Keratinocyte (primary cell): ENCODE results near the gene ANKRD62.

ENCODE experiments used
- EZH2 ChIP-seq: IDR thresholded peaks from one replicate; pipeline ENCODE4 v1.6.1; 2012; ENCODE audit warnings: inconsistent platforms, mild to moderate bottlenecking, low read length, moderate library complexity
- TF ChIP-seq, protein P1 (sequence below), 3 experiments: IDR thresholded peaks in 1 of 3; conservative IDR thresholded peaks in 1 of 3; optimal IDR thresholded peaks in 1 of 3; 2 replicates in 2 of 3; 3 replicates in 1 of 3; pipeline versions ENCODE3 to v1.5.1; 2011; ENCODE audit warnings: low read length in 3 of 3, mild to moderate bottlenecking in 3 of 3, moderate library complexity in 2 of 3, control low read depth in 1 of 3, inconsistent platforms in 1 of 3; ENCODE audit not compliant: insufficient read depth in 2 of 3; ENCODE audit errors: extremely low read depth in 1 of 3

DNA sequence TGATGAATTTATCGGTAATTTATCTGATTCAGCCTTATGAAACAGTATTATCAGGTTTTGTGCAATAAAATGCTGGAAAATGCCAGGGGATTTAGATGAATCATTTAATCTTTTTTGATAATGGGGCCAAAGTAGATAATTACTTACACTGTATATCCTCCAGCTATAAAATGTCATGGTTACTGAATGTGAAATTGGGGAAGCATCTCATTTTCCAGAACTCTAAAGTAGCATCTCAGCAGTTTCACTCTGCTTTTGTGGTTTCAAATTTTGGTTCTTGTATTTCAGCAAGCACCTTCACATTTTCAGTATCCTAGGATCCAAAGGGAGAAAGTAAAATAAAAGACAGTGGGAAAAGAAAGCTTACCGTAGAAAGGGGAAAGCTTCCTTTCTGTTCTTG is 12.8 kb downstream of the ANKRD62 start:
- TF ChIP-seq, protein P1, sequence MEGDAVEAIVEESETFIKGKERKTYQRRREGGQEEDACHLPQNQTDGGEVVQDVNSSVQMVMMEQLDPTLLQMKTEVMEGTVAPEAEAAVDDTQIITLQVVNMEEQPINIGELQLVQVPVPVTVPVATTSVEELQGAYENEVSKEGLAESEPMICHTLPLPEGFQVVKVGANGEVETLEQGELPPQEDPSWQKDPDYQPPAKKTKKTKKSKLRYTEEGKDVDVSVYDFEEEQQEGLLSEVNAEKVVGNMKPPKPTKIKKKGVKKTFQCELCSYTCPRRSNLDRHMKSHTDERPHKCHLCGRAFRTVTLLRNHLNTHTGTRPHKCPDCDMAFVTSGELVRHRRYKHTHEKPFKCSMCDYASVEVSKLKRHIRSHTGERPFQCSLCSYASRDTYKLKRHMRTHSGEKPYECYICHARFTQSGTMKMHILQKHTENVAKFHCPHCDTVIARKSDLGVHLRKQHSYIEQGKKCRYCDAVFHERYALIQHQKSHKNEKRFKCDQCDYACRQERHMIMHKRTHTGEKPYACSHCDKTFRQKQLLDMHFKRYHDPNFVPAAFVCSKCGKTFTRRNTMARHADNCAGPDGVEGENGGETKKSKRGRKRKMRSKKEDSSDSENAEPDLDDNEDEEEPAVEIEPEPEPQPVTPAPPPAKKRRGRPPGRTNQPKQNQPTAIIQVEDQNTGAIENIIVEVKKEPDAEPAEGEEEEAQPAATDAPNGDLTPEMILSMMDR (optimal IDR thresholded peaks at IDR 0.05 in 1 of 3, IDR thresholded peaks at IDR 0.05 in 1 of 3, conservative IDR thresholded peaks at IDR 0.05 in 1 of 3; ENCODE audit: extremely low read depth in 1 of 3, insufficient read depth in 2 of 3, low read length in 3 of 3) = no peak
- no peak for TF ChIP-seq EZH2
